AG10803 (cell line): Measurements from ENCODE around the gene MATCAP1.

Experiments
- DNase-seq: peaks from one replicate; pipeline ENCODE4 v3.0.0; 2010; ENCODE audit warnings: low read depth
- H3K4me3 ChIP-seq: 2 replicates; pipeline ENCODE4 v1.5.1; 2011; ENCODE audit warnings: mild to moderate bottlenecking, low read length, control low read depth
- CTCF ChIP-seq: conservative IDR thresholded peaks from 2 replicates; pipeline ENCODE4 v1.5.1; 2011; ENCODE audit warnings: mild to moderate bottlenecking, low read length, control low read depth, inconsistent platforms

MATCAP1 gene

GRCh38 chr16:67183627-67184452 lies at the start of gene MATCAP1:
TSS of gene MATCAP1 (minus strand) at chr16:67183963. CDS start at chr16:67180610, 3,353 bp downstream.
- peak within 1 kb of the TSS; percentile 72 for H3K4me3 ChIP-seq
- no peak for TF ChIP-seq CTCF
- peak; percentile 96 for DNase-seq

GRCh38 chr16:67230809-67231660 lies 47.3 kb upstream of the MATCAP1 start:
- no peak for TF ChIP-seq CTCF
- H3K4me3 ChIP-seq = no peak overlapping the region
- no peak for DNase-seq

- DNase-seq = no peak
- TF ChIP-seq CTCF = no peak
- no peak overlapping the region for H3K4me3 ChIP-seq
These were observed 46.4 kb upstream of the MATCAP1 start for GRCh38 chr16:67229906-67230808.

DNA sequence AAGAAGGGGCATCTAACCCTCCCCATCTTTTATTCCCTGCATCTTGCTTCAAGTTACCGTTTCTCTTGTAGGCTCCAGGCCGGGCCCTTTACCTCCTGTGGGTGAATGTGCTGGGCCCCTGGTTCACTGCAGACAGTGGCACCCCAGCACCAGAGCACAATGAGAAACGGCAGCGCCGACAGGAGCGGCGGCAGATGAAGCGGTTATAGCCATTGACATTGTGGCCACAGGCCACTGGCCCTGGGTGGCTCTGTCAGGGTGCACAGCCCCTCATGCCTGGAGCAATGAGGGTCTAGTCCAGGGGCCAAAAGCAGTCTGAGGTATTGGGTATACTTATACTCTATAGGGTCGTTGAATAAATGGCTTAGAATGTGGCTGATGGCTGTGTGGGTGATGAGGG lies 45.1 kb upstream of the MATCAP1 start:
- no peak for TF ChIP-seq CTCF
- H3K4me3 ChIP-seq = no peak overlapping the region
- no peak for DNase-seq

DNA sequence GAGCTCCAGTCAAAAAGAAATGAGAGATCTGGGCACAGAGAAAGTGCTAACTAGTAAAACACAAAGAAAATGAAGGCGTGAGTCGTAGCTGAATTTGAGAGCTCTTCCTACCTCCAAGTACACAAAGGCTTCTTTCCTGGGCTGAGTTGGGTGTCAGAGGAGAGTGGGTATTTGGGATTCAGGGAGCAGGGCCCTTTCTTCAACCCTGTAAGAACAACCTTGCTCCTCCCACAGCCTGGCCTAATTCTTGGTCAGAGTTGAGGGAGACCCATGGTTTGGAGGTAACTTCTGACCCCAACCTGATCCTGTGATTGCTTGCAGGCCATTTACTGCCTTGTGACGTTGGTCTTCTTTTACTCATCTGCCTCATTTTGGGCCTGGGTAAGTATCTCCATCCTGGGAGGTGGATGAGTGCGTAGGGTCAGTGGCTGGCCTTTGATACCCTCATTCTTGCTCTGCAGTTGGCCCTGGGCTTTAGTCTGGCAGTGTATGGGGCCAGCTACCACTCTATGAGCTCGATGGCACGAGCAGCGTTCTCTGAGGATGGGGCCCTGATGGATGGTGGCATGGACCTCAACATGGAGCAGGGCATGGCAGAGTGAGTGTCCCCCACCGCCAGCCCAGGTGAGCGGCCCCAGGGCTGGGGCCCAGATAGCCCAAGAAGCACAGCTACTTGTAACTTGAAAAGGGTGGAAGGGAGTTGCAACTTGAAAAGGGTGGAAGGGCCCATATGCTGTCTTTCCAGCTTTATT lies 44.4 kb upstream of the MATCAP1 start:
- no peak for DNase-seq
- H3K4me3 ChIP-seq = peak overlapping the region; percentile 99
- TF ChIP-seq CTCF = no peak

DNA sequence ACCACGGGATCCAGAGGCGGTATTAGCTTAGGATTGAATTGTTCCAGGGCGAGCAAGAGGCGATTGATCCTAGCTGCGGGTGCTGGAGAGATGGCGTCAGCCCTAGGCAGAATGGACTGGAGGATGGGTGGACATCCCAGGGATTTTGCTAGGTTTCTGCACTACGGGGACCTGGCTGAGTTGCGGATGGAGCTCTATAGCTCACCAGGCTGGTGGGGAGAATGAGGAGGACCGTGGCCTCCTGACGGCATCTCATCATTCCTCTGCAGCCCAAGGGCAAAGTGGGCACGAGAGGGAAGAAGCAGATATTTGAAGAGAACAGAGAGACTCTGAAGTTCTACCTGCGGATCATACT lies 43.8 kb upstream of the MATCAP1 start:
- H3K4me3 ChIP-seq = peak overlapping the region; percentile 99
- DNase-seq = no peak
- no peak for TF ChIP-seq CTCF
